ENCODE data around the gene PIH1D2.
A peak's percentile ranks its signal among the peaks of the same experiment; 100 is the strongest.

The PIH1D2 gene

DNA sequence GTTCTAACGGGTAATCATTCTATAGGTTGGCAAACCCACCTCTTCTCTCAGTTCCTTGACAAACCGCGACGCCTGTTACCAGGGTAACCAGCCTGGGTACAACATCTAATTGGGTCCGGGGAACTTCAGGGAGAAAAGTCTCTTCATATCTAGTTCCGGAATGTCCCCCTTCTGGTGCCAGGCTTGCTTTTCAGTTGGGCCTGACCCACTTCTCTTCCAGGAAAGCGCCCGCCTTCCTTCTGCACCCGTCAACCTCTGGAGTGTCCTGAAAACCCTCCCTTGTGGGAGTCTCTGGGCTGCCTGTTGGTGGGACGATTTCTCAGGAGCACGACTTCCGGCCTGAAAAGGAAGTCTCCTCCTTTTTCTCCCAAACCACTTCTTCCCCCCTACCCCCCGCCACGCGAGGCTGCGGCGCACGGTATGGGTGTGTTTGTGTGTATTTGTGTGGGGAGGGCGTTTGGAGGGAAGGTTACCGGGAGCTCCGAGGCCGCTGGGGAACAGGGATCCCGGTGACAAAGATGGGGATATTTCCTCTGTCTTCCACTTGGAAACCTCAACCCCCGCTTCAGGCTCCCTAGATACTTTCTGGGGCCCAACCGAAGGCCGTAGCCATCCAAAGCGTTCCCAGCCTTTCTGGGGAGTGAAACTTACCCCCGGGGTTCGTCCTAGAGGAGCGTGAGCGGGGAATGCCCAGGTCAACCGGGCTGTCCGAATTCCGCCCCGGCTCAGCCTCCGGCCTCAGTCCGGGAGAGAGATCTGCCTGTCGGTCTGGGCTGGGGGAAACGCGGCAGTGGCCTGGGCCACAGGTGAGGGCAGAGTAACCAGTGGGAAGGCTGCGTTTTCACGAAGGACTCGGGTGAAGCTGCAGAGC is at the start of gene PIH1D2, which contains the start of gene NKAPD1 (continued):
- TF ChIP-seq MEIS1 (CRISPR knock-in tag; IDR thresholded peaks at IDR 0.05; ENCODE audit: borderline replicate concordance) (no peak), SP7 (tag by site-specific recombination; IDR thresholded peaks at IDR 0.05) (peak; percentile 80), ZNF843 (tag by site-specific recombination; IDR thresholded peaks at IDR 0.05) (0 out of 2 replicates have a peak, but pooled peaks have one; percentile 22), ZNF26 (tag by site-specific recombination; IDR thresholded peaks at IDR 0.05) (no peak), ZNF768 (tag by site-specific recombination; IDR thresholded peaks at IDR 0.05) (no peak), ZFP37 (tag by site-specific recombination; IDR thresholded peaks at IDR 0.05) (peak; percentile 85; the same call in 1 of the 2 replicates)

GRCh38 chr11:112123129-112123528 is 49.3 kb upstream of the PIH1D2 start:
- H3K36me3 ChIP-seq (ENCODE audit: control insufficient read depth in 2 of 2, insufficient read depth in 1 of 2, low read length in 2 of 2), result no peaks in the 10 kb centered on the region
- no peak overlapping the region for H3K4me3 ChIP-seq (ENCODE audit: low read depth, low read length)
- no peak overlapping the region for H3K27ac ChIP-seq (ENCODE audit: extremely low read depth, low read depth, low read length)
- CTCF ChIA-PET, result interaction anchor here (2.0 to 2.4 kb wide), 2 partner anchors 10 to 157 kb away, joined by 7 to 19 read pairs; no protein-coding TSS in a partner anchor
- H3K9me3 ChIP-seq (ENCODE audit: control insufficient read depth, insufficient read depth, low read depth, low read length), result no peaks in the 10 kb centered on the region
- POLR2A ChIA-PET, result no interaction called here
- no peak for TF ChIP-seq SP7 (tag by site-specific recombination; IDR thresholded peaks at IDR 0.05)
- no peak for TF ChIP-seq ZNF514 (tag by site-specific recombination; IDR thresholded peaks at IDR 0.05)
- TF ChIP-seq ZNF138 (tag by site-specific recombination; IDR thresholded peaks at IDR 0.05; ENCODE audit: borderline replicate concordance), result no peak
- no peak for TF ChIP-seq ZNF132 (tag by site-specific recombination; IDR thresholded peaks at IDR 0.05; ENCODE audit: borderline replicate concordance)
- no peak for TF ChIP-seq PRDM10 (tag by site-specific recombination; IDR thresholded peaks at IDR 0.05)
- no peak for TF ChIP-seq GLIS2 (tag by site-specific recombination; IDR thresholded peaks at IDR 0.05)
- TF ChIP-seq ZNF24 (tag by site-specific recombination; IDR thresholded peaks at IDR 0.05), result no peak
- no peak for TF ChIP-seq ZNF580 (tag by site-specific recombination; IDR thresholded peaks at IDR 0.05)
- TF ChIP-seq ZNF501 (tag by site-specific recombination; IDR thresholded peaks at IDR 0.05), result no peak
- TF ChIP-seq EGR2 (tag by site-specific recombination; IDR thresholded peaks at IDR 0.05; ENCODE audit: low read depth), result no peak
- TF ChIP-seq, protein P1, sequence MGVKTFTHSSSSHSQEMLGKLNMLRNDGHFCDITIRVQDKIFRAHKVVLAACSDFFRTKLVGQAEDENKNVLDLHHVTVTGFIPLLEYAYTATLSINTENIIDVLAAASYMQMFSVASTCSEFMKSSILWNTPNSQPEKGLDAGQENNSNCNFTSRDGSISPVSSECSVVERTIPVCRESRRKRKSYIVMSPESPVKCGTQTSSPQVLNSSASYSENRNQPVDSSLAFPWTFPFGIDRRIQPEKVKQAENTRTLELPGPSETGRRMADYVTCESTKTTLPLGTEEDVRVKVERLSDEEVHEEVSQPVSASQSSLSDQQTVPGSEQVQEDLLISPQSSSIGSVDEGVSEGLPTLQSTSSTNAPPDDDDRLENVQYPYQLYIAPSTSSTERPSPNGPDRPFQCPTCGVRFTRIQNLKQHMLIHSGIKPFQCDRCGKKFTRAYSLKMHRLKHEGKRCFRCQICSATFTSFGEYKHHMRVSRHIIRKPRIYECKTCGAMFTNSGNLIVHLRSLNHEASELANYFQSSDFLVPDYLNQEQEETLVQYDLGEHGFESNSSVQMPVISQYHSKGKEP (tag by site-specific recombination; IDR thresholded peaks at IDR 0.05), result no peak
- TF ChIP-seq ZNF639 (tag by site-specific recombination; IDR thresholded peaks at IDR 0.05), result no peak
- no peak for TF ChIP-seq KLF1 (tag by site-specific recombination; IDR thresholded peaks at IDR 0.05)
- TF ChIP-seq PRDM2 (tag by site-specific recombination; IDR thresholded peaks at IDR 0.05; ENCODE audit: borderline replicate concordance), result no peak
- H3K4me1 ChIP-seq (ENCODE audit: control insufficient read depth, insufficient read depth, low read length), result peaks cover 3% of the 10 kb centered on the region; the same call in 1 of the 2 replicates
